Sigmoid colon (tissue), 4 donors: ENCODE measurements around the gene POLR3A.

Experiments used
- POLR2A ChIP-seq, 2 donors: fragments of 450-650 bp; IDR thresholded peaks; one replicate each; pipeline ENCODE4 v1.6.1; 2016; ENCODE audit warnings: antibody characterized with exemption in 2 of 2, mild to moderate bottlenecking in 2 of 2, moderate library complexity in 2 of 2
- POLR2AphosphoS5 ChIP-seq, 4 donors: sonication (generic); formaldehyde crosslinking; IDR thresholded peaks; one replicate each; pipeline ENCODE4 v1.6.1; 2017; ENCODE audit warnings: antibody characterized with exemption in 4 of 4
- TF ChIP-seq, protein P1 (sequence below), 4 experiments: fragments of 450-650 bp in 3 of 4; fragments of 200-600 bp in 1 of 4; IDR thresholded peaks; one replicate each; pipeline ENCODE4 v1.5.1; 2016 to 2019; ENCODE audit warnings: antibody characterized with exemption in 4 of 4, mild to moderate bottlenecking in 3 of 4, moderate library complexity in 2 of 4

DNA sequence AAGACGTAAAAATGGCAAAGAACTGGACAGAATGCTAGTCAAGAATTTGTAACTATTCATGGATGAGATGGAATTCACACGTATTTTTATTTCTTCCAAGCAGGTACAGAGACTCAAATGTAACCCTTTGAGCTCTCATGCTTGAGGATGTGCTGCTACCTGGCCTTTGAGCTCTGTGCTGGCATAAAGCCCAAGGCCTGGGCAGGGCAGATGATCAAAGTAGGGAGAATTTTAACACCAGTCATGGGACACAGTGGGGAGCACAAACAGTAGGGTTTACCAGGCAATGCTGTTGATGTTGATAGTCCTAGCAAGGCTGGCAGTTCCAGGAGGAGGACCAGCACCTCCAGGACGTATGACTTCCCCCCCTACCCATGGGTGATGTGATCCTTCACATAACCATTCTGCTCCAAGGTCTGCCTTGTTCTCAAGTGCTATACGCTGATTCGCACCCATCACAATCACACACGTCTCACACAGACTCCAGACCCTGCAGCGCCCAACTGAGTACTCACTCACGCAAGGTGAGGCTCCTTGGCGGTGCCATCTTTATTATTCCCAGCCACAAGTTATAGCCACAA lies 54.1 kb downstream of the POLR3A start:
- TF ChIP-seq POLR2A (IDR thresholded peaks at IDR 0.05) (no peak), POLR2AphosphoS5 (IDR thresholded peaks at IDR 0.05) (no peak)
- TF ChIP-seq, protein P1, sequence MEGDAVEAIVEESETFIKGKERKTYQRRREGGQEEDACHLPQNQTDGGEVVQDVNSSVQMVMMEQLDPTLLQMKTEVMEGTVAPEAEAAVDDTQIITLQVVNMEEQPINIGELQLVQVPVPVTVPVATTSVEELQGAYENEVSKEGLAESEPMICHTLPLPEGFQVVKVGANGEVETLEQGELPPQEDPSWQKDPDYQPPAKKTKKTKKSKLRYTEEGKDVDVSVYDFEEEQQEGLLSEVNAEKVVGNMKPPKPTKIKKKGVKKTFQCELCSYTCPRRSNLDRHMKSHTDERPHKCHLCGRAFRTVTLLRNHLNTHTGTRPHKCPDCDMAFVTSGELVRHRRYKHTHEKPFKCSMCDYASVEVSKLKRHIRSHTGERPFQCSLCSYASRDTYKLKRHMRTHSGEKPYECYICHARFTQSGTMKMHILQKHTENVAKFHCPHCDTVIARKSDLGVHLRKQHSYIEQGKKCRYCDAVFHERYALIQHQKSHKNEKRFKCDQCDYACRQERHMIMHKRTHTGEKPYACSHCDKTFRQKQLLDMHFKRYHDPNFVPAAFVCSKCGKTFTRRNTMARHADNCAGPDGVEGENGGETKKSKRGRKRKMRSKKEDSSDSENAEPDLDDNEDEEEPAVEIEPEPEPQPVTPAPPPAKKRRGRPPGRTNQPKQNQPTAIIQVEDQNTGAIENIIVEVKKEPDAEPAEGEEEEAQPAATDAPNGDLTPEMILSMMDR (IDR thresholded peaks at IDR 0.05), result no peak
